Transverse colon (tissue), 4 donors: ENCODE measurements around the gene TBCD. TPM values are rescaled to one million over a fixed set of nuclear protein-coding genes. Genes with fewer than 3 reads are reported as not detected.

Experiments used
- DNase-seq: peaks from one replicate; pipeline ENCODE4 v3.0.0-alpha.2; 2019
- H3K27ac ChIP-seq, 4 donors: fragments of 200-600 bp; sonication (generic); 2 replicates each; pipeline ENCODE4 v1.5.1; 2016 to 2018; ENCODE audit warnings: inconsistent platforms in 4 of 4
- H3K27me3 ChIP-seq: fragments of 200-600 bp; sonication (generic); 2 replicates; pipeline ENCODE4 v1.5.1; 2017; ENCODE audit warnings: inconsistent platforms
- H3K36me3 ChIP-seq, 4 donors: fragments of 200-600 bp; sonication (generic); 2 replicates each; pipeline ENCODE4 v1.5.1; 2017 to 2019; ENCODE audit warnings: inconsistent platforms in 4 of 4
- H3K4me1 ChIP-seq, 4 donors: fragments of 200-600 bp; sonication (generic); 2 replicates each; pipeline ENCODE4 v1.5.1; 2017 to 2020; ENCODE audit warnings: inconsistent platforms in 4 of 4
- H3K4me3 ChIP-seq, 4 donors: fragments of 200-600 bp; sonication (generic); 1 replicate in 1 of 4; 2 replicates in 3 of 4; pipeline versions ENCODE4 v1.5.1 to v1.6.1; 2017 to 2019; ENCODE audit warnings: inconsistent platforms in 4 of 4
- H3K9me3 ChIP-seq, 2 donors: fragments of 200-600 bp; sonication (generic); 2 replicates each; pipeline ENCODE4 v1.5.1; 2017 to 2019; ENCODE audit warnings: inconsistent platforms in 2 of 2
- CTCF ChIP-seq, 5 experiments: fragments of 200-600 bp in 3 of 5; fragments of 450-650 bp in 2 of 5; sonication (generic) in 3 of 5; IDR thresholded peaks; 1 replicate in 2 of 5; 2 replicates in 3 of 5; pipeline ENCODE4 v1.5.1; 2016 to 2017; ENCODE audit warnings: antibody characterized with exemption in 5 of 5, inconsistent platforms in 3 of 5, mild to moderate bottlenecking in 2 of 5, moderate library complexity in 1 of 5
- EP300 ChIP-seq: sonication (generic); formaldehyde crosslinking; IDR thresholded peaks from one replicate; pipeline ENCODE4 v1.6.1; 2017; ENCODE audit warnings: antibody characterized with exemption, low read depth
- POLR2A ChIP-seq: fragments of 450-650 bp; IDR thresholded peaks from one replicate; pipeline ENCODE4 v1.6.1; 2016; ENCODE audit warnings: antibody characterized with exemption, mild to moderate bottlenecking, moderate library complexity
- POLR2AphosphoS5 ChIP-seq, 3 donors: sonication (generic); formaldehyde crosslinking; IDR thresholded peaks; one replicate each; pipeline ENCODE4 v1.6.1; 2016; ENCODE audit warnings: antibody characterized with exemption in 3 of 3
- WGBS, 2 donors: methylation state at CpG; one replicate each; pipeline ENCODE4 v1.1.5; 2018; ENCODE audit warnings: low coverage in 1 of 2; 5-methylcytosine and 5-hydroxymethylcytosine counted together
- in situ Hi-C, 4 donors: fragments of 200-750 bp; cut with MboI; loops; one replicate each; pipeline versions ENCODE4 v1.15.0 to v1.15.1; 2017; ENCODE audit warnings: low sequenced_read_pairs in 3 of 4, low pct_ligation_motif_present in 1 of 4, low pct_unique_long_range_greater_than_20kb in 1 of 4
- intact Hi-C: fragments of 100-400 bp; cut with DNase I; formaldehyde crosslinking; loops from one replicate; pipeline ENCODE4 v1.15.1; 2023; ENCODE audit warnings: low total_unique reads
- total RNA-seq, 4 donors: library from RNA; depleted of rRNA; stranded (reverse); fragments of >200 nt; gene quantifications; one replicate each; pipeline ENCODE4 v1.1.0, GENCODE V29; 2016

Gene TBCD
- total RNA-seq, 4 donors from 2014 or later = 38.6 to 104 (median 39.8) TPM

GRCh38 chr17:82780195-82780594 lies 28.3 kb downstream of the TBCD start:
- in situ Hi-C loops = no loop called here
- Histone ChIP-seq H3K4me1 (peaks cover 0 to 11% (median 2%) of the 10 kb centered on the region in 4 donors), H3K27me3 (no peaks in the 10 kb centered on the region), H3K4me3 (no peak overlapping the region), H3K9me3 (no peaks in the 10 kb centered on the region), H3K27ac (no peak overlapping the region), H3K36me3 (no peaks in the 10 kb centered on the region)
- TF ChIP-seq POLR2A (no peak), EP300 (no peak), POLR2AphosphoS5 (IDR thresholded peaks at IDR 0.05) (no peak), CTCF (IDR thresholded peaks at IDR 0.05) (no peak)
- WGBS, 2 donors = 82 to 89% methylated on average over 3 to 12 of the region's 12 CpGs
- no peak for DNase-seq
- intact Hi-C loops = no loop called here

GRCh38 chr17:82780971-82781893 lies 29.4 kb downstream of the TBCD start:
- Histone ChIP-seq H3K27me3 (no peaks in the 10 kb centered on the region), H3K4me3 (no peak overlapping the region), H3K27ac (no peak overlapping the region), H3K4me1 (peaks cover 0 to 7% (median 2%) of the 10 kb centered on the region in 4 donors), H3K9me3 (no peaks in the 10 kb centered on the region), H3K36me3 (no peaks in the 10 kb centered on the region)
- intact Hi-C loops (no loop called here), in situ Hi-C loops (no loop called here)
- TF ChIP-seq CTCF (IDR thresholded peaks at IDR 0.05) (no peak), POLR2AphosphoS5 (IDR thresholded peaks at IDR 0.05) (no peak), POLR2A (no peak), EP300 (no peak)
- WGBS, 2 donors = 60 to 78% methylated on average over 1 to 27 of the region's 27 CpGs
- no peak for DNase-seq

- TF ChIP-seq EP300 (no peak), CTCF (IDR thresholded peaks at IDR 0.05) (peak; percentile 95 to 97 (median 96)), POLR2A (no peak), POLR2AphosphoS5 (IDR thresholded peaks at IDR 0.05) (no peak)
- 20 to 24% methylated on average over 1 to 7 of the region's 8 CpGs for WGBS, 2 donors
- Histone ChIP-seq H3K4me3 (no peak overlapping the region), H3K27ac (peak overlapping the region in 2 of 4 donors; percentile 43 to 45), H3K4me1 (peaks cover 0 to 7% (median 2%) of the 10 kb centered on the region in 4 donors), H3K36me3 (no peaks in the 10 kb centered on the region), H3K9me3 (no peaks in the 10 kb centered on the region), H3K27me3 (no peaks in the 10 kb centered on the region)
- DNase-seq = peak; percentile 88
- intact Hi-C loops = no loop called here
- in situ Hi-C loops = no loop called here
These were observed 30.0 kb downstream of the TBCD start for GRCh38 chr17:82781894-82782274.

GRCh38 chr17:82782657-82783207 lies 30.9 kb downstream of the TBCD start:
- Histone ChIP-seq H3K4me1 (peaks cover 0 to 7% (median 2%) of the 10 kb centered on the region in 4 donors), H3K27me3 (no peaks in the 10 kb centered on the region), H3K27ac (no peak overlapping the region), H3K36me3 (no peaks in the 10 kb centered on the region), H3K4me3 (no peak overlapping the region), H3K9me3 (no peaks in the 10 kb centered on the region)
- intact Hi-C loops = no loop called here
- TF ChIP-seq POLR2AphosphoS5 (IDR thresholded peaks at IDR 0.05) (no peak), EP300 (no peak), CTCF (IDR thresholded peaks at IDR 0.05) (no peak), POLR2A (no peak)
- no peak for DNase-seq
- 64 to 88% methylated on average over 6 to 42 of the region's 42 CpGs for WGBS, 2 donors
- in situ Hi-C loops = no loop called here
